SK-N-MC (cell line): ENCODE results near the gene CUX1.

Experiments
- EZH2 ChIP-seq: fragments of 200-600 bp; sonication (generic); IDR thresholded peaks from one replicate; pipeline ENCODE4 v1.6.1; 2017; ENCODE audit warnings: antibody characterized with exemption
- FOXP2 ChIP-seq: optimal IDR thresholded peaks from 2 replicates; pipeline ENCODE3; 2011; ENCODE audit warnings: mild to moderate bottlenecking, moderate library complexity; ENCODE audit not compliant: insufficient read depth; ENCODE audit errors: extremely low read length, control extremely low read depth
- POLR2AphosphoS5 ChIP-seq: IDR thresholded peaks from 2 replicates; pipeline ENCODE4 v1.6.1; 2012; ENCODE audit warnings: mild to moderate bottlenecking, low read depth, low read length, borderline replicate concordance

DNA sequence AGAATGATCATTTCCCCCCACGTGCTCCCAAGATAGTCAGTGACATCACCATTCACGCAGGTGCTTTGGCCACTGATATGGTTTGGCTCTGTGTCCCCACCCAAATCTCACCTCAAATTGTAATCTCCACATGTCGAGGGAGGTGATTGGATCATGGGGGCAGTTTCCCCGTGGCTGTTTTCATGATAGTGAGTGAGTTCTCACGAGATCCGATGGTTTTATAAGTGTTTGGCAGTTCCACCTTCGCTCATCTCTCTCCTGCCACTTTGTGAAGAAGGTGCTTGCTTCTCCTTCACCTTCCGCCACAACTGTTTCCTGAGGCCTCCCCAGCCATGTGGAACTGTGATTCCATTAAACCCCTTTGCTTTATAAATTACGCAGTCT lies 263.8 kb downstream of the CUX1 start:
- TF ChIP-seq EZH2, result no peak
- no peak for TF ChIP-seq POLR2AphosphoS5
- no peak for TF ChIP-seq FOXP2
